ENCODE data around the gene STARD6. TPM values are rescaled to one million over a fixed set of nuclear protein-coding genes. Genes with fewer than 3 reads are reported as not detected.

The STARD6 gene
- total RNA-seq, 1 donor from 2014 or later, result not detected

Other genes with a start within 250 kb of the STARD6 start
- gene MBD2, start 133.2 kb downstream of the STARD6 start, total RNA-seq, result 29.1 TPM
- 12.8 TPM for gene POLI, start 88.3 kb downstream of the STARD6 start, total RNA-seq
- gene C18orf54, start within 50 bp of the STARD6 start, total RNA-seq, result 0.35 TPM
- gene DYNAP, start 233.4 kb upstream of the STARD6 start, total RNA-seq, result not detected